Measurements from ENCODE around the gene PBLD.
A peak's percentile ranks its signal among the peaks of the same experiment; 100 is the strongest.

PBLD gene

GRCh38 chr10:68332259-68333057, at the start of gene PBLD:
PBLD (minus strand) TSS chr10:68332928; CDS start chr10:68306844, 26,084 bp downstream.
- Histone ChIP-seq H3K4me2 (peak within 1 kb of the TSS; percentile 83 to 99 (median 92)), H3K4me1 (peaks cover 51 to 73% (median 62%) of the 10 kb centered on the region in 10 experiments), H4K20me1 (peaks cover 46 to 50% (median 49%) of the 10 kb centered on the region in 11 experiments), H3K27ac (peak within 1 kb of the TSS; percentile 98 to 100 (median 99)), H3K36me3 (peaks cover 16 to 40% (median 24%) of the 10 kb centered on the region in 11 experiments; a peak in 19 of 22 replicates), H3K4me3 (peak within 1 kb of the TSS; percentile 65 to 95 (median 89)), H3K27me3 (no peaks in the 10 kb centered on the region), H3K9me3 (replicated peaks in 1 of 11) (peaks cover 0 to 8% (median 0%) of the 10 kb centered on the region in 11 experiments; a peak in 4 of 22 replicates), H3K9ac (peak within 1 kb of the TSS; percentile 97 to 100 (median 99))
- no peak for TF ChIP-seq Cebpa-rat (IDR thresholded peaks at IDR 0.05)

DNA sequence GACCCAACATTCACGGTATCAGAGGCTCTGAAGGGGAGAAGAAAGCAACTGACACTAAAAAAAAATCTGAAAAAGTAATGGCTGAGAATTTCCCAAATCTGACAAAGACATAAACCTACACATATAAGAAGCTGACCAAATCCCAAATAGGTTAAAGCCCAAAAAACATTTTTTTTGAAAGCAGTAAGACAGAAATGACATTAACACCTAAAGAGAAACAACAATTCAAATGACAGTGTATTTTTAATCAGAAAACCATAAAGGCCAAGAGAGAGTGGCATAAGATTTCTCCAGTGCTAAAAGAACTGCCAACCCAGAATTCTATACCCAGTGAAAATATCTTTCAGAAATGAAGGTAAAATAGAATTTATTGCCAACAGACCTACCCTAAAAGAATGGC, 38.9 kb upstream of the PBLD start:
- Histone ChIP-seq H3K4me2 (no peak overlapping the region), H3K4me1 (no peaks in the 10 kb centered on the region), H4K20me1 (no peaks in the 10 kb centered on the region), H3K27me3 (no peaks in the 10 kb centered on the region), H3K27ac (no peak overlapping the region), H3K9me3 (replicated peaks in 1 of 11) (peaks cover 31 to 39% (median 36%) of the 10 kb centered on the region in 11 experiments), H3K9ac (no peak overlapping the region), H3K4me3 (no peak overlapping the region), H3K36me3 (peaks cover 73 to 93% (median 83%) of the 10 kb centered on the region in 11 experiments)
- TF ChIP-seq Cebpa-rat (IDR thresholded peaks at IDR 0.05): no peak

DNA sequence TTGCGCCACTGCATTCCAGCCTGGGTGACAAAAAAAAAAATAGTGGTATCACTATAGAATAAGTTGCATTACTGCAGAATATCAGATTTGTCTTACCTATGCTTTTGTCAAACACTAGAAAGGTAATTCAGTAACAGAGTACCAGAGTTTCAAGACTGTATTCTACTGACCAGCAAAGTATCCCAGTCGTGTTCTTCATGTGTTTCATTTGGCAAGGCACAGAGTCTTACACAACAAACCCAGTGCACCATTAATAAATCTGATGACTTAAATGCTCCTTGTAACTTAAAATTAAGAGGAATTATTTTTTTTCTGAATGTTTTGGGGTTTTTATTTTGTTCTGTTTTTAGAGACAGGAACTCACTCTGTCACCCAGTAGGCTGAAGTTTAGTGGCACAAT, 34.4 kb upstream of the PBLD start:
- no peak overlapping the region for H3K4me2 ChIP-seq

GRCh38 chr10:68366600-68366999, 33.9 kb upstream of the PBLD start:
- Histone ChIP-seq H4K20me1 (no peaks in the 10 kb centered on the region; a peak in 2 of 22 replicates), H3K4me1 (peaks cover 0 to 16% (median 0%) of the 10 kb centered on the region in 10 experiments; a peak in 8 of 20 replicates), H3K4me3 (no peak overlapping the region), H3K4me2 (no peak overlapping the region), H3K36me3 (peaks cover 51 to 89% (median 76%) of the 10 kb centered on the region in 11 experiments), H3K9ac (no peak overlapping the region), H3K27me3 (no peaks in the 10 kb centered on the region), H3K9me3 (replicated peaks in 1 of 11) (peaks cover 6 to 11% (median 10%) of the 10 kb centered on the region in 11 experiments), H3K27ac (no peak overlapping the region)
- no peak for TF ChIP-seq Cebpa-rat (IDR thresholded peaks at IDR 0.05)

More for the DNA sequence above, 34.4 kb upstream of the PBLD start:
- no peaks in the 10 kb centered on the region for H3K27me3 ChIP-seq
- peaks cover 11 to 16% (median 15%) of the 10 kb centered on the region in 11 experiments for H3K9me3 ChIP-seq (replicated peaks in 1 of 11)
- H4K20me1 ChIP-seq: no peaks in the 10 kb centered on the region; a peak in 2 of 22 replicates
- H3K4me3 ChIP-seq: no peak overlapping the region
- no peak overlapping the region for H3K9ac ChIP-seq
- no peak for TF ChIP-seq Cebpa-rat (IDR thresholded peaks at IDR 0.05)
- peaks cover 0 to 16% (median 0%) of the 10 kb centered on the region in 10 experiments; a peak in 8 of 20 replicates for H3K4me1 ChIP-seq
- peaks cover 52 to 89% (median 77%) of the 10 kb centered on the region in 11 experiments for H3K36me3 ChIP-seq
- H3K27ac ChIP-seq: no peak overlapping the region

DNA sequence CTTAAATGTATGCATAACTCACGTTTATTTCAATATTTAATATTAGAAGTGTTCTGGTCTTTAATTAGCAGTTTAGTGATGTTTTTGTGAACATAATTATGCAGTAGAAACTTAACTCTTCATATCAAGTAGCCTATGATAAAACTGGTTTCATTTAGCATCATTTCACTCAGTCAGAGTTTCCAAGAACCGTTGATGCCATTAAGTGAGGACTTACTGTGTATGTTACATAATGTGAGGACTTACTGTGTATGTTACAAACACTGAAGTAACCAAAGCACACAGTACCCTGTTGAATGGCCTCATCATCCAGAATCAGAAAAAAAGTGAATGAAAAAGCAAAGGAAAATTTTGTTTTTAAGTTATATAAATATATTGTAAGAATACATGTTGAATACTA, 32.9 kb upstream of the PBLD start:
- peaks cover 0 to under 1% (median 0%) of the 10 kb centered on the region in 11 experiments; a peak in 2 of 22 replicates for H3K9me3 ChIP-seq (replicated peaks in 1 of 11)
- no peak overlapping the region for H3K4me2 ChIP-seq
- no peak overlapping the region for H3K27ac ChIP-seq
- peaks cover 41 to 89% (median 73%) of the 10 kb centered on the region in 11 experiments for H3K36me3 ChIP-seq
- no peaks in the 10 kb centered on the region; a peak in 2 of 22 replicates for H4K20me1 ChIP-seq
- no peak overlapping the region for H3K9ac ChIP-seq
- no peak overlapping the region for H3K4me3 ChIP-seq
- no peak for TF ChIP-seq Cebpa-rat (IDR thresholded peaks at IDR 0.05)
- no peaks in the 10 kb centered on the region for H3K27me3 ChIP-seq
- H3K4me1 ChIP-seq: peaks cover 0 to 16% (median 0%) of the 10 kb centered on the region in 10 experiments; a peak in 8 of 20 replicates

GRCh38 chr10:68364101-68364886, 31.6 kb upstream of the PBLD start:
- H3K9ac ChIP-seq: no peak overlapping the region
- H3K36me3 ChIP-seq: peaks cover 29 to 87% (median 70%) of the 10 kb centered on the region in 11 experiments
- no peaks in the 10 kb centered on the region for H3K9me3 ChIP-seq (replicated peaks in 1 of 11)
- H3K4me1 ChIP-seq: peaks cover 0 to 16% (median 0%) of the 10 kb centered on the region in 10 experiments; a peak in 8 of 20 replicates
- no peak overlapping the region for H3K4me2 ChIP-seq
- no peaks in the 10 kb centered on the region; a peak in 2 of 22 replicates for H4K20me1 ChIP-seq
- TF ChIP-seq Cebpa-rat (IDR thresholded peaks at IDR 0.05): no peak
- H3K27ac ChIP-seq: no peak overlapping the region
- H3K4me3 ChIP-seq: no peak overlapping the region
- no peaks in the 10 kb centered on the region for H3K27me3 ChIP-seq

DNA sequence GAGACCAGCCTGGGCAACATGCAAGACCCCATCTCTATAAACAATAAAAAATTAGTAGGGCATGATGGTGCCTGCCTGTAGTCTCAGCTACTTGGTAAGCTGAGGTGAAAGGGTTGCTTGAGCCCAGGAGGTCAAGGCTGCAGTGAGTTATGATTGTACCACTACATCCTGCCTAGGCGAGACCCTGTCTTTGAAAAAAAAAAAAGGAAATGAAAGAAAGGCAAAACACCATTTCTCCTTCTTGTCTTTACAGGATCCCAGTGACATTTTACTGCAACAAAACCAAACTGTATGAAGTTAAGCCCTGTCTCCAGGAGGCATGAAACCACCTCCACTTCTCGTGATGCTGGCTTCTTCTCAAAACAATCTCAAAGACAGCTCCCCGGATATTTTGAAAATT, 29.9 kb upstream of the PBLD start:
- Histone ChIP-seq H3K9me3 (replicated peaks in 1 of 11) (no peaks in the 10 kb centered on the region), H3K4me3 (no peak overlapping the region), H3K27me3 (no peaks in the 10 kb centered on the region), H3K36me3 (peaks cover 33 to 86% (median 71%) of the 10 kb centered on the region in 11 experiments), H4K20me1 (no peaks in the 10 kb centered on the region; a peak in 2 of 22 replicates), H3K4me2 (0 out of 22 replicates have a peak overlapping the region, but pooled peaks of 1 of the 11 experiments have one; percentile 2), H3K9ac (peak overlapping the region in 1 of 11 experiments; percentile 25; a peak in 1 of 22 replicates), H3K4me1 (peaks cover 0 to 16% (median 0%) of the 10 kb centered on the region in 10 experiments; a peak in 8 of 20 replicates), H3K27ac (no peak overlapping the region)
- TF ChIP-seq Cebpa-rat (IDR thresholded peaks at IDR 0.05): no peak

DNA sequence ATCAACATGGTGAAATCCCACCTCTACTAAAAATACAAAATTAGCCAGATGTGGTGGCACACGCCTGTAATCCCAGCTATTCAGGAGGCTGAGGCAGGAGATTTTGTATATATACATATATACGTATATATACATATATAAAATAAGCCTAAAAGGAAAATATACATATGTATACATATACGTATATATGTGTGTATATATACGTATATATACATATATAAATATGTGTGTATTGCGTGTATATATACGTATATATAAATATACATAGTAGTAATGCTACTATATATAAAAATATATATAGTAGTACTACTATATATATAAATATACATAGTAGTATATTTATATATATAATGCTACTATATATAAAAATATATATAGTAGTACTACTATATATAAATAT, 26.5 kb upstream of the PBLD start:
- no peaks in the 10 kb centered on the region for H3K9me3 ChIP-seq (replicated peaks in 1 of 11)
- no peak overlapping the region for H3K4me2 ChIP-seq
- H4K20me1 ChIP-seq: no peaks in the 10 kb centered on the region; a peak in 1 of 22 replicates
- no peak overlapping the region for H3K27ac ChIP-seq
- TF ChIP-seq Cebpa-rat (IDR thresholded peaks at IDR 0.05): no peak
- H3K27me3 ChIP-seq: no peaks in the 10 kb centered on the region
- peaks cover 0 to 12% (median 0%) of the 10 kb centered on the region in 10 experiments; a peak in 8 of 20 replicates for H3K4me1 ChIP-seq
- peaks cover 50 to 95% (median 82%) of the 10 kb centered on the region in 11 experiments for H3K36me3 ChIP-seq
- H3K4me3 ChIP-seq: no peak overlapping the region
- H3K9ac ChIP-seq: no peak overlapping the region
